Measurements from ENCODE around the gene ATF6B. TPM values are rescaled to one million over a fixed set of nuclear protein-coding genes. Genes with fewer than 3 reads are reported as not detected.
A peak's percentile ranks its signal among the peaks of the same experiment; 100 is the strongest.
"Not testable (repeated sequence)": the region's sequence is repeated elsewhere in the genome, so short reads cannot be mapped to it uniquely, and the experiment has no call there.

The ATF6B gene
- total RNA-seq, 1 donor from 2014 or later, result 42.5 TPM

DNA sequence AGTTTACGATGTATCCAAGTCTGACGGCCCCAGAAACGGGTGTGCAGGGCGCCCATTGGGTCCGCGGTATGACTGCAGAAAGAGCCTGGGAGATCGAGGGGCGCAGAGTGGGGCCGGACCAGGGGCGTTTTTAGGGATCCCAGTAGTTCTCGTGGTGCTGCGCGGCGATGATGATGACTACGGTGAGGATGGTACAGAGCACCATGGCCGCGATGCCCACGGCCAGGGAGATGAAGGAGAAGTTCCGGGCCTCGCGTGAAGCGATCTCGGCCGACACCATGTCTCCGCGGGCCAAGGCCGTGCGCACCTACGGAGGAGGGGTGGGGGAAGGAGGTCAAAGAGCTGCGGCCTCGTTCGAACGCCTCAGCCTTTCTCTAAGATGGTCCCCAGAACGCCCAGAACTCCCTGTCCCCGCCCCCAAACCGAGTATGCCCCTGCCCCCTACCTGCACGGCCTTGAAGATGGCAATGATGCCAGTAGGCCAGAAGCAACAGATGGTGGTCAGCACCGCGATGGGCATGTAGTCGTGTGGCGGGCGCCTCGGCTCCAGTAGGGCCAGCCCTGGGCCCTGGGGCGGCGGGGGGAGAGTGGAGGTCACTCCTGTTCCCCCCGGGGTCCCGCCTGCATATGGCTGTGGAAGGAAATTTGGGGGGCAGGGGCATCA, 21.2 kb upstream of the ATF6B start:
- no peak for DNase-seq (ENCODE audit: low read depth)
- H3K4me3 ChIP-seq (ENCODE audit: low read depth, low read length), result peak overlapping the region; percentile 32
- TF ChIP-seq CTCF (IDR thresholded peaks at IDR 0.05; ENCODE audit: insufficient read depth, low read length, poor library complexity, severe bottlenecking), result no peak

DNA sequence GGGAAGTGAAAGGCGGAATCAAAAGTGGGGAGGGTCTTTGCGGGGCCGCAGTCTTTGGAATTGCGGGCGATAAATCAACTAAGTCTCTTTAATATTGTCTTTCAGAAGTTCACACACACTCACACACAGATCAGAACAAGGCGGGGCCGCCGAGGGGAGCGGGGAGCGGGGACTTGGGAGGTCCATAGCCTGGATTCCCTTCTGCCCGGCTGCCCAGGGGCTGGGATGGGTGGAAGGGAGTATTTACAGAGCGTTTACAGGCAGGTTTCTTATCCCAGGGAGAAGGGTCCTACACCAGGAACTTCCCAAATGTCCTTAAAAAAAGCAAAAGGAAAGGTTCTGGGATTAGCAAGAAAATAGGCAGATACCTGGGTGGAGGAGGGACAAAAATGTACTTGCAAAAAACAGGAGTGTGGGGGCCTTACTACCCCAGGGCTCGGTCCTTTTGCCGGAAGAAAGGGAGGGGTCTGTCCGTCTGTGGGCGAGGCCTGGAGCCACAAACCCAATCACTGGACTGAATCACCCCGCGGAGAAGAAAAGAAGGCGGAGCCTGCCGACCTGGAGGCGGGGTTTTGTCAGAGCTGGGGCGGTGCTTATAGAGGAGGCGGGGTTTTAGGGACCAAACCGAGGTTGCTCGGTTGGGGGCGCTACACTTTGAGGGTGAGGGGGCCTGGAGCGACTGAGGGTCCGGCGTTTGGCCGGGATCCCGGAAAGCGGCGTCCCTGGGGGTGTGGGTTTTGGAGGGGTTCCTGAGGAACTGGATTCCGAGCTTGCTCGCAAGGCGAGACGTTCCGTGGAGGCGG, 20.4 kb upstream of the ATF6B start:
- H3K36me3 ChIP-seq (ENCODE audit: control insufficient read depth, insufficient read depth, low read length), result no peaks in the 10 kb centered on the region
- H3K4me3 ChIP-seq (ENCODE audit: low read depth, low read length), result peak overlapping the region; percentile 32
- peak; percentile 41 for TF ChIP-seq CTCF (IDR thresholded peaks at IDR 0.05; ENCODE audit: insufficient read depth, low read length, poor library complexity, severe bottlenecking)
- peaks cover 40% of the 10 kb centered on the region for H3K27me3 ChIP-seq (ENCODE audit: control insufficient read depth, insufficient read depth, low read length)
- no peak for DNase-seq (ENCODE audit: low read depth)

More for the DNA sequence above, 21.2 kb upstream of the ATF6B start:
- H3K27me3 ChIP-seq (ENCODE audit: control insufficient read depth, insufficient read depth, low read length), result peaks cover 40% of the 10 kb centered on the region
- no peaks in the 10 kb centered on the region for H3K36me3 ChIP-seq (ENCODE audit: control insufficient read depth, insufficient read depth, low read length)

GRCh38 chr6:32147401-32148132, 19.5 kb upstream of the ATF6B start:
- peaks cover 40% of the 10 kb centered on the region for H3K27me3 ChIP-seq (ENCODE audit: control insufficient read depth, insufficient read depth, low read length)
- TF ChIP-seq CTCF (IDR thresholded peaks at IDR 0.05; ENCODE audit: insufficient read depth, low read length, poor library complexity, severe bottlenecking), result no peak
- no peak overlapping the region for H3K4me3 ChIP-seq (ENCODE audit: low read depth, low read length)
- no peaks in the 10 kb centered on the region for H3K36me3 ChIP-seq (ENCODE audit: control insufficient read depth, insufficient read depth, low read length)
- DNase-seq (ENCODE audit: low read depth), result no peak

DNA sequence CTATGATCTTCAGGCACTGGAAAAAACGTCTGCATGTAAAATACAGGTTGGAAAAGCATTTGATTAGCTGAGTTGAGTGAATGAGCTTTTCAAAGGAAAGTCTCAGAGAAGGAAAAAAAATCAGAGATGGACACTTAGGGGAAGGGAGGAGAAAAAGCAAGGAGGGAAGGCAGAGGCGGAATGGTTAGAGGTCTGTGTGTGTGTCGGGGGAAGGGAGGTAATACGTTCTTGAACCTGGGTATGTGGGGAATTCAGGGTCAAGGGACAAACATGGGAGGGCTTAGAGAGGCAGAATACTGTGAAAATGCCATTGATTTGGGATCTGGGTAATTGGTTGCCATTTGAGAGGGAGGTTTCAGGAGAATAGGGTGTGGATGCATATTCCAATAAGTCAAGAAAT, 18.6 kb upstream of the ATF6B start:
- H3K4me3 ChIP-seq (ENCODE audit: low read depth, low read length), result no peak overlapping the region

GRCh38 chr6:32146287-32146686, 18.2 kb upstream of the ATF6B start:
- Histone ChIP-seq H3K4me3 (ENCODE audit: low read depth, low read length) (no peak overlapping the region), H3K36me3 (ENCODE audit: control insufficient read depth, insufficient read depth, low read length) (no peaks in the 10 kb centered on the region), H3K27me3 (ENCODE audit: control insufficient read depth, insufficient read depth, low read length) (peaks cover 40% of the 10 kb centered on the region)
- no peak for TF ChIP-seq CTCF (IDR thresholded peaks at IDR 0.05; ENCODE audit: insufficient read depth, low read length, poor library complexity, severe bottlenecking)
- DNase-seq (ENCODE audit: low read depth), result no peak

More for the DNA sequence above, 18.6 kb upstream of the ATF6B start:
- Histone ChIP-seq H3K36me3 (ENCODE audit: control insufficient read depth, insufficient read depth, low read length) (no peaks in the 10 kb centered on the region), H3K27me3 (ENCODE audit: control insufficient read depth, insufficient read depth, low read length) (peaks cover 41% of the 10 kb centered on the region)
- TF ChIP-seq CTCF (IDR thresholded peaks at IDR 0.05; ENCODE audit: insufficient read depth, low read length, poor library complexity, severe bottlenecking), result no peak
- DNase-seq (ENCODE audit: low read depth), result no peak

GRCh38 chr6:32144238-32144637, 16.2 kb upstream of the ATF6B start:
- H3K36me3 ChIP-seq (ENCODE audit: control insufficient read depth, insufficient read depth, low read length); H3K4me3 ChIP-seq (ENCODE audit: low read depth, low read length); DNase-seq (ENCODE audit: low read depth): not testable (repeated sequence)
- peaks cover 20% of the 10 kb centered on the region for H3K27me3 ChIP-seq (ENCODE audit: control insufficient read depth, insufficient read depth, low read length)

All from kidney epithelial cell (primary cell).